Hair follicle dermal papilla cell (primary cell): ENCODE measurements around the gene SHANK3. TPM values are rescaled to one million over a fixed set of nuclear protein-coding genes. Genes with fewer than 3 reads are reported as not detected.

Experiments
- small RNA-seq: library from RNA; depleted of rRNA; stranded (forward); fragments of <200 nt; gene quantifications from one replicate; pipeline ENCODE3, GENCODE V24; 2012
- total RNA-seq: library from RNA; depleted of rRNA; stranded (reverse); fragments of >200 nt; gene quantifications from 2 replicates; pipeline ENCODE4 v1.2.3, GENCODE V29; 2012

The SHANK3 gene
- total RNA-seq: 0.85 and 1.9 TPM in 2 replicates

DNA sequence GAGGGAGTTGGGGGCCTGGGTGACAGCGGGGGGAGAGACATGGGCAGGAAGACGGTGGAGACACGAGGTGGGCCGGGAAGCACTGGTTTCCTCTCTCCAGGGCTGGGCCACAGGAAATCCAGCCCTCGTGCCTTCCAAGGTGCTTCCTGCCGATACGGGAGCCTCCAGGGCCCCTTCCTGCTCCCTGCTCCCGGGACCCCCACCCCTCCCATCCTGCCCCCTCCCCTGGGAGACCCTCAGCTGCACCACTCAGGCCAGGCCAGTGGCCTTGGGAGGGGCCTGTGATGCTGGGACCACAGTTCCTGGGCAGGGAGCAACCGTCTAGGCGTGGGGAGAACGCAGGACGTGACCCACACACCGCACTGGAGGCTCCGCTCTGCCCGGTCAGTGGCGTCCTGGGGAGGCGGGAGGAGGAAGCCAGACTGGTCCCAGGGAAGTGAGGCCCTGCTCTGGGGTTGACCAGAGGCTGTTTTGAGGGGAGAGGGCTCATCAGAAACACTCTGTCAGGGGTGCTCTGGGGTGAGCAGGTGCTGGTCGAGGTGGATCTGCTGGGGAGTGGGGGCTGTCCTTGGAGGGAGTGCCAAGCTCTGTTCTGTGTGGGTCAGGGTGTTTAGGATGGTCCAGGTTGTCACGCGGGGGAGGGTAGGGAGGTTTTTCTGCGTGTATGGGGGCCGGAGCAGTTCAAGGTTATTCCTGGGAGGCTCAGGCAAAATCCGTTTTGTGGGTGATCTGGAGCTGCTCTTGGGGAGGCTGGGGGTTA lies at the start of gene SHANK3:
Gene SHANK3, plus strand, starts transcription at position 353 of the 760 bp plus-strand sequence.

DNA sequence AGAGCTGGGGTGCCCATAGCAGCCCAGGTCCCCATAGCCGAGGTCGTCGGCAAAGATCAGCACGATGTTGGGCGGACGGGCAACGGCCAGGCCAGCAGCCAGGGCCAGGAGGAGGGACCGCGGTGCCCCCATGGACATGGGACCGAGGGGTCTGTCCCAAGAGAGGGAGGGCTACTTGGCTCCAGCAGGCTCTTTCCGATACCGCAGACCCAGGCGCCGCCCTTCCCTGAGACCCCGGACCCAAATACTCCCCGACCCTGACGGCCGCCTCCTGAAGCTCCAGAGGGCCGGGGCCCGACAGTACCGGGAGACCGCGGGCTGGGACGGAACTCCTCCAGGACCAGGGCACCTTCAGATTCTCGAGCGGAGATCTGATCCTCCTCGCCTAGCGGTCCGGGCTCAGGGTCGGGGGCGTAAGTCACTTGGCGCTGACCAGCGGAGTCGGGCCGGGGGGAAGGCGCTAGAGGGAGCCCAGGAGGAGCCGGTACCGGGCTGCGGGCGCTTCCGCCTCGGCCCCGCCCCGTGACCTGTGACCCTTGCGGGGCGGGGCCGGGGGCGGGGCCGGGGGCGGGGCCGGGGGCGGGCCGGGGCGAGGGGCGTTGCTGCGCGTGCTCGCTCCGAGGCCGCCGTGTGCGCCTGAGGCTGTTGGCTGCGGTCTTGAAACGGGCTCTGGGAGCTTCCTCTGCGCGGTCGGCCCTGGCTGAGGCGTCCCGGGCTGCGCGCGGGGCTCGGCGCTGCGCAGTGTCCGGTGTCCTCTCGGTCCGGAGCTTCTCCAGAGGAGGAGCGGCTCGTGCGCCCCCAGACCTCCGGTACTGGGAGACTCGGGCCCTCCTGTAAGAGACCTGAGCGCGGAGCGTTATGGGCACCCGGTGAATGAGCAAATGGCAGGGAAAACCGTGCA lies 44.7 kb upstream of the SHANK3 start, which contains the start of gene ARSA:
Gene ARSA, minus strand, starts transcription at position 511 of the 901 bp plus-strand sequence. Its CDS starts 373 bp downstream, at position 138.

Small RNAs within 50 kb of the gene (small RNA-seq; reads per million reads assigned to genes)
- gene RF00019: not detected
- not detected for gene RNU6-409P

Other genes with a start within 250 kb of the SHANK3 start
- gene SBF1, start 197.8 kb upstream of the SHANK3 start, total RNA-seq: 83.8 and 100 TPM in 2 replicates
- gene ADM2, start 191.3 kb upstream of the SHANK3 start, total RNA-seq: 4.5 and 9.6 TPM in 2 replicates
- not detected in 2 replicates for gene MIOX, start 186.0 kb upstream of the SHANK3 start, total RNA-seq
- 82.6 and 93.6 TPM in 2 replicates for gene LMF2, start 165.1 kb upstream of the SHANK3 start, total RNA-seq
- gene NCAPH2, start 164.6 kb upstream of the SHANK3 start, total RNA-seq: 23.3 and 24.8 TPM in 2 replicates
- 3.2 and 6.1 TPM in 2 replicates for gene SCO2, start 147.2 kb upstream of the SHANK3 start, total RNA-seq
- 73.7 and 88.9 TPM in 2 replicates for gene TYMP, start 142.8 kb upstream of the SHANK3 start, total RNA-seq
- gene KLHDC7B, start 126.9 kb upstream of the SHANK3 start, total RNA-seq: 0.12 TPM in 1 of 2 replicates, not detected in the other
- not detected in 2 replicates for gene SYCE3, start 109.9 kb upstream of the SHANK3 start, total RNA-seq
- 3.2 and 4.0 TPM in 2 replicates for gene CPT1B, start 94.4 kb upstream of the SHANK3 start, total RNA-seq
- 40.8 and 45.1 TPM in 2 replicates for gene CHKB, start 90.0 kb upstream of the SHANK3 start, total RNA-seq
- 1.9 and 4.6 TPM in 2 replicates for gene MAPK8IP2, start 72.0 kb upstream of the SHANK3 start, total RNA-seq
- gene ARSA, start 44.7 kb upstream of the SHANK3 start, total RNA-seq: 40.8 and 47.1 TPM in 2 replicates
- 0.16 TPM in 1 of 2 replicates, not detected in the other for gene ACR, start 65.4 kb downstream of the SHANK3 start, total RNA-seq
- 21.6 and 25.3 TPM in 2 replicates for gene RABL2B, start 110.8 kb downstream of the SHANK3 start, total RNA-seq